OCI-LY7 (cell line): ENCODE measurements around the gene WDR70. TPM values are rescaled to one million over a fixed set of nuclear protein-coding genes. Genes with fewer than 3 reads are reported as not detected.

ENCODE experiments used
- BruUV-seq: library from RNA; stranded (reverse); fragments of 400-500 nt; replicated peaks from 2 replicates; lab custom pipeline; 2021; lab: Mats Ljungman, UMichigan
- CTCF ChIA-PET: fragments of 300-600 bp; sonication (Branson Sonifier 250); formaldehyde crosslinking; loops from one replicate; lab custom pipeline; 2022; ENCODE audit warnings: antibody characterized with exemption; ENCODE audit not compliant: unreplicated experiment; lab: Charles Lee
- POLR2A ChIA-PET: fragments of 300-600 bp; sonication (Branson Sonifier 250); formaldehyde crosslinking; loops from one replicate; lab custom pipeline; 2022; ENCODE audit warnings: antibody characterized with exemption; lab: Charles Lee
- DNase-seq: peaks from one replicate; pipeline ENCODE4 v3.0.0-alpha.2; 2015; ENCODE audit warnings: low spot score
- H2AFZ ChIP-seq: fragments of 200-600 bp; sonication (generic), shearing (Covaris generic); 2 replicates; pipeline ENCODE4 v1.6.1; 2014; ENCODE audit warnings: mild to moderate bottlenecking, antibody characterized with exemption, low read length, moderate library complexity
- H3K27ac ChIP-seq: fragments of 200-600 bp; sonication (generic); 2 replicates; pipeline ENCODE4 v1.5.1; 2014; ENCODE audit warnings: mixed run types, low read depth, mild to moderate bottlenecking, moderate library complexity, low read length, inconsistent platforms; ENCODE audit not compliant: poor library complexity, severe bottlenecking
- H3K36me3 ChIP-seq: fragments of 200-600 bp; sonication (generic); 2 replicates; pipeline ENCODE4 v1.6.1; 2014; ENCODE audit warnings: mild to moderate bottlenecking, antibody characterized with exemption, low read length, moderate library complexity, mixed read lengths; ENCODE audit not compliant: insufficient read depth
- H3K4me1 ChIP-seq: fragments of 200-600 bp; sonication (generic); 2 replicates; pipeline ENCODE4 v1.5.1; 2014; ENCODE audit warnings: mild to moderate bottlenecking, low read length; ENCODE audit not compliant: insufficient read depth, poor library complexity, severe bottlenecking
- H3K4me2 ChIP-seq: fragments of 200-600 bp; sonication (generic); 2 replicates; pipeline ENCODE4 v1.6.1; 2014; ENCODE audit warnings: mild to moderate bottlenecking, low read length
- H3K4me3 ChIP-seq: fragments of 200-600 bp; sonication (generic); 2 replicates; pipeline ENCODE4 v1.5.1; 2014; ENCODE audit warnings: mild to moderate bottlenecking, low read depth, low read length; ENCODE audit not compliant: poor library complexity, severe bottlenecking
- H3K79me2 ChIP-seq: fragments of 200-600 bp; sonication (generic); 2 replicates; pipeline ENCODE4 v1.6.1; 2016; ENCODE audit warnings: low read depth, mild to moderate bottlenecking, low read length, moderate library complexity, mixed read lengths; ENCODE audit not compliant: insufficient read depth
- H3K9me2 ChIP-seq: fragments of 200-600 bp; sonication (generic); 2 replicates; pipeline ENCODE4 v1.6.1; 2016; ENCODE audit warnings: mild to moderate bottlenecking, low read length, mixed read lengths; ENCODE audit not compliant: insufficient read depth
- H3K9me3 ChIP-seq: fragments of 200-600 bp; sonication (generic); 2 replicates; pipeline ENCODE4 v1.6.1; 2014; ENCODE audit warnings: mild to moderate bottlenecking, mixed run types, low read length, mixed read lengths
- H4K20me1 ChIP-seq: fragments of 200-600 bp; sonication (generic); 2 replicates; pipeline ENCODE4 v1.6.1; 2014; ENCODE audit warnings: mild to moderate bottlenecking, antibody characterized with exemption, low read length, moderate library complexity, mixed read lengths; ENCODE audit not compliant: insufficient read depth
- CTCF ChIP-seq: fragments of 200-600 bp; sonication (generic); conservative IDR thresholded peaks from 2 replicates; pipeline ENCODE4 v1.5.1; 2014; ENCODE audit warnings: mild to moderate bottlenecking, antibody characterized with exemption, low read length, moderate library complexity, mixed read lengths
- EZH2phosphoT487 ChIP-seq: fragments of 200-600 bp; sonication (generic); IDR thresholded peaks from 2 replicates; pipeline ENCODE4 v1.6.1; 2018; ENCODE audit warnings: low read depth, borderline replicate concordance, mild to moderate bottlenecking, mixed run types, antibody characterized with exemption, low read length, moderate library complexity, mixed read lengths
- intact Hi-C: fragments of 100-400 bp; cut with micrococcal nuclease; formaldehyde crosslinking; loops from one replicate; pipeline ENCODE4 v1.10.0; 2022; ENCODE audit not compliant: unreplicated experiment
- total RNA-seq, 2 experiments: library from RNA; depleted of rRNA in 1 of 2; stranded (reverse); fragments of >200 nt in 1 of 2; shearing (Covaris generic) in 1 of 2; gene quantifications; 2 replicates each; pipeline ENCODE4 v1.2.3, GENCODE V29; 2014 to 2022

Gene WDR70
- total RNA-seq, 2 experiments from 2014 or later, result 26.2 to 35.4 TPM

DNA sequence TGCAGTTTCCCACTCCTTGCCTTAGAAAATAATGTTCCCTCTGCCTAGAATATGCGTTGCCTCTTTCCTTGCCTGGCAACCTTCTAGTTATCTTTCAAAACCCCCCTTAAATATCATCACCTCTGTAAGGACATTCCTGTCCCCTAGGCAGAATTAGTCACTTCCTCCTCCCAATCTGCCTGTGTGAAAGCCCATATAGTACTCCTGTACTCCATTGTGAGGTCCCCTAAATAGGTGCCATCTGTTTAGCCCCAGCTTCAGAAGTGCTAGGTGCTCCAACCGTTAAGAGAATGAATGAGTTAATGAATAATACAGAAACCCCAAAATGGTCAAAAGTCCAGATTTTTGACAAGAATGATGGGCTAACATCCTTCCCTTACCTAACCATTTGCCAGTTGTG is 279.3 kb downstream of the WDR70 start:
- H3K4me2 ChIP-seq, result no peak overlapping the region
- no peak overlapping the region for H3K4me3 ChIP-seq
- no peaks in the 10 kb centered on the region for H3K79me2 ChIP-seq
- intact Hi-C loops, result no loop called here
- POLR2A ChIA-PET, result no interaction called here
- no peaks in the 10 kb centered on the region for H3K4me1 ChIP-seq
- no peak overlapping the region for H2AFZ ChIP-seq
- TF ChIP-seq EZH2phosphoT487, result no peak
- no peak for TF ChIP-seq CTCF
- CTCF ChIA-PET, result no interaction called here
- H3K36me3 ChIP-seq, result no peaks in the 10 kb centered on the region
- H4K20me1 ChIP-seq, result no peaks in the 10 kb centered on the region
- no TSS peak for BruUV-seq
- no peak overlapping the region for H3K27ac ChIP-seq
- no peaks in the 10 kb centered on the region for H3K9me2 ChIP-seq
- no peak for DNase-seq
- no peaks in the 10 kb centered on the region for H3K9me3 ChIP-seq

- BruUV-seq, result no TSS peak
- no peak overlapping the region for H2AFZ ChIP-seq
- ChIA-PET CTCF (no interaction called here), POLR2A (no interaction called here)
- H3K9me3 ChIP-seq, result no peaks in the 10 kb centered on the region
- H3K27ac ChIP-seq, result no peak overlapping the region
- H3K79me2 ChIP-seq, result no peaks in the 10 kb centered on the region
- H4K20me1 ChIP-seq, result no peaks in the 10 kb centered on the region
- DNase-seq, result no peak
- no peaks in the 10 kb centered on the region for H3K9me2 ChIP-seq
- no peaks in the 10 kb centered on the region for H3K4me1 ChIP-seq
- H3K4me3 ChIP-seq, result no peak overlapping the region
- no peaks in the 10 kb centered on the region for H3K36me3 ChIP-seq
- H3K4me2 ChIP-seq, result no peak overlapping the region
- TF ChIP-seq CTCF, result no peak
- TF ChIP-seq EZH2phosphoT487, result no peak
- intact Hi-C loops, result no loop called here
These were observed 281.2 kb downstream of the WDR70 start for GRCh38 chr5:37660319-37660718.

DNA sequence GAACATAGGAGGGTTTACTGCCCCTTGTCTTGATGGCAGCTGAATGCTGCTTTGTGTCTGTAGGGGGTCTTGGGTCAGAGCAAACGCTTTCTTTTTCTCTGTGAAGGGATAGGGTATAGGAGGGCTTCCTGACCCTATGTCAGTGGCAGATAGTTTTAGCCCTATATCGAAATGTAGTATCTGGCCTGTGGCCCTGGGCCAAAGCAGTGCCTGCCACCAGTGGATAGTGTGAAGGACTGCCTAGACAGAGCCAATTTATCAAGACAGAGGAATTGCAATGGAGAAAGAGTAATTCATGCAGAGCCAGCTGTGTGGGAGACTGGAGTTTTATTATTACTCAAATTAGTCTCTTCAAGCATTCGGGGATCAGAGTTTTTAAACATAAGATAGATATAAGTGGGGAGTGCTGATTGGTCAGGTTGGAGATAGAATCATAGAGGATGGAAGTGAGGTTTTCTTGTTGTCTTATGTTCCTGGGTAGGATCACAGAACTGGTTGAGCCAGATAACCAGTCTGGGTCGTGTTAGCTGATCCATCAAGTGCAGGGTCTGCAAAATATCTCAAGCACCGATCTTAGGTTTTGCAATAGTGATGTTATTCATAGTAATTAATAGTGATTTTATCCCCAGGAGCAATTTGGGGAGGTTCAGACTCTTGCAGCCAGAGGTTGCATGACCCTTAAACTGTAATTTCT is 282.3 kb downstream of the WDR70 start:
- intact Hi-C loops, result no loop called here
- ChIA-PET CTCF (no interaction called here), POLR2A (no interaction called here)
- Histone ChIP-seq H3K9me2 (no peaks in the 10 kb centered on the region), H3K79me2 (no peaks in the 10 kb centered on the region), H3K4me2 (no peak overlapping the region), H3K27ac (no peak overlapping the region), H3K36me3 (no peaks in the 10 kb centered on the region), H3K4me1 (no peaks in the 10 kb centered on the region), H2AFZ (no peak overlapping the region), H3K9me3 (no peaks in the 10 kb centered on the region), H3K4me3 (no peak overlapping the region), H4K20me1 (no peaks in the 10 kb centered on the region)
- TF ChIP-seq CTCF (no peak), EZH2phosphoT487 (no peak)
- no peak for DNase-seq
- BruUV-seq, result no TSS peak
